Measurements from ENCODE around the gene IFI27L1.

GRCh38 chr14:94058128-94058673 is 22.9 kb upstream of the IFI27L1 start:
- TF ChIP-seq POLR2A (IDR thresholded peaks at IDR 0.05; ENCODE audit: low read depth, low read length) = no peak
- no peak for TF ChIP-seq POLR2AphosphoS5 (IDR thresholded peaks at IDR 0.05; ENCODE audit: low read depth, low read length)
- TF ChIP-seq SPI1 (IDR thresholded peaks at IDR 0.05; ENCODE audit: low read depth, low read length) = no peak
- no peak for TF ChIP-seq PAX5 (IDR thresholded peaks at IDR 0.05; ENCODE audit: insufficient read depth, low read length, severe bottlenecking)

Data from GM12891 (cell line).